ENCODE results near the gene IL18RAP. TPM values are rescaled to one million over a fixed set of nuclear protein-coding genes. Genes with fewer than 3 reads are reported as not detected.

The IL18RAP gene
- total and polyA plus RNA-seq, 2 donors (not counting 3 experiments of a cell fraction or from before 2014, with no cell fraction given), result 0.03 TPM; not detected in 1

- Histone ChIP-seq H3K9me1 (replicated peaks; ENCODE audit: control insufficient read depth, extremely low read depth, insufficient read depth, low read length) (no peaks in the 10 kb centered on the region), H3K36me3 (ENCODE audit: control insufficient read depth in 2 of 2, extremely low read depth in 1 of 2, insufficient read depth in 2 of 2, low read length in 2 of 2) (no peaks in the 10 kb centered on the region), H3K4me3 (replicated peaks in 1 of 3; ENCODE audit: insufficient read depth in 1 of 3, low read depth in 1 of 3, low read length in 3 of 3) (no peak overlapping the region), H3K4me2 (ENCODE audit: insufficient read depth, low read length) (no peak overlapping the region), H3K4me1 (ENCODE audit: control insufficient read depth, extremely low read depth, insufficient read depth, low read length) (peaks cover 7% of the 10 kb centered on the region), H3K27me3 (ENCODE audit: control insufficient read depth in 2 of 2, insufficient read depth in 2 of 2, low read length in 2 of 2) (no peaks in the 10 kb centered on the region), H3K27ac (ENCODE audit: insufficient read depth, low read depth, low read length) (no peak overlapping the region), H3K9me3 (replicated peaks; ENCODE audit: control insufficient read depth, insufficient read depth, low read length) (no peaks in the 10 kb centered on the region), H3K9ac (replicated peaks; ENCODE audit: extremely low read depth, insufficient read depth, low read length) (no peak overlapping the region), H3K79me2 (ENCODE audit: control insufficient read depth, insufficient read depth, low read length) (no peaks in the 10 kb centered on the region), H4K20me1 (replicated peaks; ENCODE audit: control insufficient read depth, extremely low read depth, insufficient read depth, low read length) (no peaks in the 10 kb centered on the region), H2AFZ (ENCODE audit: low read depth, low read length) (no peak overlapping the region)
- TF ChIP-seq EZH2 (IDR thresholded peaks at IDR 0.05; ENCODE audit: borderline replicate concordance, low read depth, low read length, severe bottlenecking), result no peak
- TF ChIP-seq GATA2 (IDR thresholded peaks at IDR 0.05; ENCODE audit: insufficient read depth, insufficient read length, low read depth, low read length), result no peak
- no peak for TF ChIP-seq MYC (IDR thresholded peaks at IDR 0.05; ENCODE audit: low read depth, low read length)
- no peak for TF ChIP-seq FOS (IDR thresholded peaks at IDR 0.05; ENCODE audit: borderline replicate concordance, insufficient read depth, low read length)
- no peak for TF ChIP-seq POLR2A (IDR thresholded peaks at IDR 0.05; ENCODE audit: low read depth, low read length)
- no peak for TF ChIP-seq CTCF (IDR thresholded peaks at IDR 0.05; ENCODE audit: extremely low read depth in 1 of 2, insufficient read depth in 1 of 2, low read depth in 1 of 2, low read length in 2 of 2)
- TF ChIP-seq JUN (IDR thresholded peaks at IDR 0.05; ENCODE audit: borderline replicate concordance, insufficient read depth, insufficient read length, low read depth), result no peak
- TF ChIP-seq, protein P1, sequence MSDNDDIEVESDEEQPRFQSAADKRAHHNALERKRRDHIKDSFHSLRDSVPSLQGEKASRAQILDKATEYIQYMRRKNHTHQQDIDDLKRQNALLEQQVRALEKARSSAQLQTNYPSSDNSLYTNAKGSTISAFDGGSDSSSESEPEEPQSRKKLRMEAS (IDR thresholded peaks at IDR 0.05; ENCODE audit: insufficient read depth, insufficient read length), result no peak
- DNase-seq (ENCODE audit: low read depth, low spot score) (no peak), FAIRE-seq (peak; percentile 8)
- dilution Hi-C loops (cut with MboI; ENCODE audit: extremely low pct_ligation_motif_present, low sequenced_read_pairs), result no loop called here
- ChIA-PET CTCF (interaction anchor here (1.2 to 2.7 kb wide), 4 partner anchors 83 to 419 kb away, joined by 3 to 7 read pairs (median 6); partner anchors contain the start of gene IL18R1), POLR2A (no interaction called here)
- intact Hi-C loops (cut with micrococcal nuclease), result no loop called here
- no TSS peak for BruUV-seq (replicated peaks)
These were observed 16.2 kb downstream of the IL18RAP start for GRCh38 chr2:102439065-102439695.

Measured in endothelial cell of umbilical vein (primary cell).